Astrocyte of the hippocampus (primary cell): ENCODE data around the gene SLC35B2.
"Not testable (repeated sequence)": the region's sequence is repeated elsewhere in the genome, so short reads cannot be mapped to it uniquely, and the experiment has no call there.

Experiments
- DNase-seq: peaks from one replicate; pipeline ENCODE4 v3.0.0; 2011; ENCODE audit warnings: low read depth, low spot score

The SLC35B2 gene

DNA sequence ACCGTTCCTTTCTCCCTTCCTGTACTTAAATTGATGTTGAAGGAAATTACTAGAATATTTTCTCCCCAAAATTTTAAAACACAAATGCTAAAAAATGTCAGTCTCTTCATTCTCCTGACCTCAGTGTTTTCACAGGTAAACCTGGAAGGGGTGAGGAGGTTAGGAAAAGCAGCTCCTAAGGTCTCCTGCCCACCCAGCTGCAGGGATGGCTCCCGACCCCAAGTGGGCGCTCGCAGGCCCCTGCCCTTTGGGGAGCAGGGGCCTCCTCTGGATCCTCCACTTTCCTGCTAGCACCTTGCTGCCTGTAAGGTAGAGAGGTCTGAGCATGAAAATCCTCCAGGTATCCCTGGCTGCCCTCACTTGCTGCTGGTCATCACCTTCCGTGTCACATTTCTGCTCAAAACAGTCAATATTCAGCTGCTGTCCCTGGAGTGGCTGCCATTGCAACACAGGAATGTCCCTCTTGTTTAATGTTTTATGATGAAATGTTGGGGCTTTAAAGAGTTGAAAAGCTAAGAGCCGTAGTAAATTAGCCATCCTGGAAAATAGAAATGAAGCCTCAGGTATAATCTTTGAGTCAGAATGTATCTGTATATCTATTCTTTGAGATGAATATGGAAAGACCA is 21.3 kb downstream of the SLC35B2 start:
- no peak for DNase-seq

GRCh38 chr6:44235269-44235668 is 22.1 kb downstream of the SLC35B2 start:
- no peak for DNase-seq

GRCh38 chr6:44234101-44235025 is 23.0 kb downstream of the SLC35B2 start:
- DNase-seq, result peak; percentile 93

DNA sequence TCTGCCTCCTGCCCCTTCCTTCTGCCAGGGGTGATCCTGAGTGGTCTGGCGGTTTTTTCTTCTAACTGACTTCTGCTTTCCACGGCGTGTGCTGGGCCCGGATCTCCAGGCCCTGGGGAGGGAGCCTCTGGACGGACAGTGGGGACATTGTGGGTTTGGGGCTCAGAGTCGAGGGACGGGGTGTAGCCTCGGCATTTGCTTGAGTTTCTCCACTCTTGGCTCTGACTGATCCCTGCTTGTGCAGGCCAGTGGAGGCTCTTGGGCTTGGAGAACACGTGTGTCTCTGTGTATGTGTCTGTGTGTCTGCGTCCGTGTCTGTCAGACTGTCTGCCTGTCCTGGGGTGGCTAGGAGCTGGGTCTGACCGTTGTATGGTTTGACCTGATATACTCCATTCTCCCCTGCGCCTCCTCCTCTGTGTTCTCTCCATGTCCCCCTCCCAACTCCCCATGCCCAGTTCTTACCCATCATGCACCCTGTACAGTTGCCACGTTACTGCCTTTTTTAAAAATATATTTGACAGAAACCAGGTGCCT is 23.7 kb downstream of the SLC35B2 start:
- no peak for DNase-seq

- no peak for DNase-seq
Measured at GRCh38 chr6:44232676-44233566, 24.4 kb downstream of the SLC35B2 start.

DNA sequence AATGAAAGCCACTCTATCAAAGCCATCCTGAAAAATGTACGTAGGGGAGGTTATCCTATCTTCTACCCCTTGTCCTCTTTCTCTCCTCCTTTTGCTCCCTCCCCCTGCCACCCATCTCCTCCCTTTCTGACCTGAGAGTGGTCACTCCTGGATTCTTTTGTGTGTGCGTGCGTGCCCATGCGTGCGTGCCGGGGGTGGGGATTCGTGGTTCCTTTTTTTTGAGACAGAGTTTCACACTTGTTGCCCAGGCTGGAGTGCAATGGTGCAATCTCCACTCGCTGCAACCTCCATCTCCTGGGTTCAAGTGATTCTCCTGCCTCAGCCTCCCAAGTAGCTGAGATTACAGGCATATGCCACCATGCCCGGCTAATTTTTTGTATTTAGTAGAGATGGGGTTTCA is 25.9 kb downstream of the SLC35B2 start:
- not testable (repeated sequence) for DNase-seq

- no peak for DNase-seq
Measured at GRCh38 chr6:44230034-44230675, 27.2 kb downstream of the SLC35B2 start.

GRCh38 chr6:44229376-44230033 is 27.8 kb downstream of the SLC35B2 start:
- DNase-seq, result no peak

GRCh38 chr6:44228836-44229235 is 28.5 kb downstream of the SLC35B2 start:
- no peak for DNase-seq

DNA sequence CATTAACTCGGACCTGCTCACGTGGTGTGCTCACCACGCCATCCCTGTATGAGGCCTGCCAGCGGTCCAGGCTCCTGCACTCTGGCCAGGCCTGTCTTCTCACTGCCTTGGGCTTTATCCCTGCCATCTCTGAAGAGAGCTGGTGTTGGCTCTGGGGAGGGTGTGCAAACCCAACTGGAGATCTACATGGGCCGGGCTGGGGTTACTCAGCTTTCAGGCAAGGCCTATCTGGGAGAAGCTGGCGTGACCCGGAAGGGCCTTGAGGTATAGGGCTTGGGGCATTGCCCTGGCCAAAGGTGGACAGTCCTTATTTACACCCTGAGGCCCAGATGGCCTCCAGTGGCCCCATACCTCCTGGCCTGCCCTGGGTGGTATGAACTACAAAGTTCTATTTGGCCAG is 28.9 kb downstream of the SLC35B2 start:
- no peak for DNase-seq

- no peak for DNase-seq
Measured at GRCh38 chr6:44228031-44228430, 29.3 kb downstream of the SLC35B2 start.

- no peak for DNase-seq
Measured at GRCh38 chr6:44227148-44227793, 30.1 kb downstream of the SLC35B2 start.

DNA sequence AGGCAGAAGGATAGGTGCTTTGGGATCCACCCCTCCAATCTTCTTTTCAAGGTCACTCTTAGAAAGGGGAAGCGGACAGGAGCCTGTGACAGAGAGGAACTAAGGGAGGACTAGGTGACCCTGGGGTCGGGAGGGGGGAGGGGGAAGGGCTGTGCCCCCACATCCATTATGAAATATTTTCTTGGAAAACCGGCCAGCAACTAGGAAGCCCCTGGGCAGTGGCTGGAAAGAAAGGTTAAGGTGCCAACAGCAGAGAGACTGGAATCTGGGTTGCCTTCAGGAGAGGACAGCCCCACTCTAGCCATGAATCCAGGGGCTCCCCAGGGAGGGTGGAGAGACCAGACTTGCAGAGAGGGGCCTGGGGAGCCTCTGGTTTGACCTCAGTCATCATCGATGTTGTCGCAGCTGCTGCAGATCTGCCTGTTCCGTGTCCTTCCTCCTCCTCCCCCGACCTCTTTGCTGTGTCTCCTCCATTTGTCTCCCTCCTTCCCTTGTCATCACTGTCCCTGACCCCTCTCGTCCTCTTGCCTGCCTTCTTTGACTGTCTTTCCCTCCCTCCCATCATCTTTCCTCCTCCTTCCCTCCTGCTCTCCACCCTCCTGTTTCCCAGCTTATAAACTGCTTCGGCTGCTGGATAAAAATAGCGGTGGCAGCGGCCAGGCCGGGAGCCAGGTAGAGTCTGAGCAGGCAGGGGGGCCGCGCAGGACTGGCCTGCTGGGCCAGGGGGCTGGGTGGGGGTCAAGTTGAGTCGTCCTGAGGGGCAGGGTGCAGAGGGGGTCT is 30.8 kb downstream of the SLC35B2 start:
- no peak for DNase-seq

- DNase-seq, result no peak
Measured at GRCh38 chr6:44225579-44226325, 31.6 kb downstream of the SLC35B2 start.

DNA sequence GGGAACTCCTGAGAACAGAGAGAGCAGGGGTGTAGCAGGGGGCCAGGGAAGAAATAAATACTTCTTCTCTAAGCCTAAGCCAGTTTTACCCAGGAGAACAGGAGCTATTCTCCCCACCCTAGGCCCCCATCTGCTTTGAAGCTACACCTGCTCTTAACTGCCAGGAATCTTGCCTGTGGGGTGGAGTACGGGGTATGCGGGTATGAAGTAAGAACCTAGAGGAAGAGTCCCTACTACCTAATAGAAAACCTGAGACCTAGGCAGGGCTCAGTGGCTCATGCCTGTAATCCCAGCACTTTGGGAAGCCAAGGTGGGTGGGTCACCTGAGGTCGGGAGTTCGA is 32.4 kb downstream of the SLC35B2 start:
- no peak for DNase-seq

DNA sequence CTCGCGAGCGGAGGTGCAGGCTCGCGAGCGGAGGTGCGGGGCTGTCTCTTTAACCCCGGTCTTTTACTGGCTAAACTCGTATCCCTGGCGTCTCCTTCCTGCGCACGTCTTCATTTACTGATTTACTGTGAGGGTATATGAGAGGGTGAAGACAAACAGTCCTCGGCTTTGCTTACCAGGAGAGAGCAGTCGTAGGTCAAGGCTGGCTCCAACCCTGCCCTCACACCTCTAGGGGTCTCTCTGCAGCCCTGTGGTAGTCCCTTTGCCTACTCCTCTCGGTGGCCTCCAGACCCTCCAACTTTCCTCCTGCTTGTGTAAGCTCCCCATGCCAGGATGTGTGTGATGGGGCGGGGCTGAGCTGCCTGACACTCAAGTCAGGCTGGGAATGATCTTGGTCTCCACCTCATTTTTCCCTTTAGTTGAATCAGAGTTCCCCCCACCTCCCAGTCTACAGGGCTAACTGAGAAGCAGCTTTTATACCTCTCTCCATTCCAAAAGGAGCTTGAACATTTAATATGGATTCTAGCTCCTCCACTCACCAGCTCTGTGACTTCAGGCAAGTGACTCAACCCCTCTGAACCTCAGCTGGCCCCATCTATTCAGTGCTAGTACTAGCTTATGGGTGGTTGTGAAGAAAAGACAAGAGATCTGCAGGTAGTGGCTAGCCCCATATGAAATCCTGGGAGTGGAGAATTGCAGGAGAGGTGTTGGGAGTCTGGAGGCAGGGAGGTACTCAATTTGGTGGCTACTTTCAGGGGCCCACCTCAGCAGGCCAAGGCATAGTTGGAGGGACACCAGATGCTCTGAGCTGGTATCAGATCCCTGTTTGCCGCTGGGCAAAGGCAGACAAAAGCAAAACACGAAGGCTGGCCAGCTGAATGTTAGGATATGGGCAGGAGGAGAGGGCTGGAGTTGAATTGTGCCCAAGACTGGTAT is 33.0 kb downstream of the SLC35B2 start:
- DNase-seq, result peak; percentile 28

DNA sequence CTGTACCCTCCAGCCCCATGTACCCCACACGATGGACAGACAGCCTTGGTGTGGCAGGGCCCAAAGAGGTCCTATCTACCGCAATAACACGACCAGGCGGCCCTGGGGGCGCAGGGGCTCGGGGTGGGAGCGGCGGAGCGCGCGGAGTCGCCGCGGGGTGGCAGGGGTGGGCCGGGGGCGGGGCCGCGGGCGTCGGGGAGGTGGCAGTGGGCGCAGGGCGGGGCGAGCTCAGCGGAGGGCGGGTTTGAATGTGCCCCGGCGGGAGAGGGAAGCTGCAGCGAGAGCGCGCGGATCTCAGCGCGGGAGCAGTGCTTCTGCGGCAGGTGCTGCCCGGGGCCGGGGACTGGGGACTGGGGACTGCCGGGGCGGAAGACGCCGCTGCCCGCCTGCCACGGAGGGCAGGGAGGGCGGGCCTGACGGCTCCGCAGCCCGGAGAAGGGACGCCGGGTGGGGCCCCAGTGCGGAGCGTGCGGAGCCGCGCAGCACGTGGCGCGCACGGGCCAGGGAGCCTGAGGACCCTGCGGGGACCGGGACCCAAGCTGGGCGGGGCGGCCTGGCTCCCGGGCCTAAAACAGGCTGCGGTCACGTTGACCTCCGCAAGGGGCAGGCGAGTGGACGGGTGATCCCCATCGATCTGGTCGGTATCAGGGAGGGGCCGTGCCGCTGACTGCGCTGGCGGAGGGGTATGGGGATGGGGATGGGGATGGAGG is 33.9 kb downstream of the SLC35B2 start, which contains the start of gene SLC29A1:
Gene SLC29A1, plus strand, starts transcription at position 277 of the 710 bp plus-strand sequence. CDS start 3,719 bp downstream, outside the sequence.
- peak; percentile 77 for DNase-seq
